GM12873 (cell line): ENCODE measurements around the gene MC3R.

Experiments used
- TF ChIP-seq, protein P1 (sequence below): IDR thresholded peaks from 2 replicates; pipeline ENCODE4 v1.5.1; 2012; ENCODE audit warnings: low read depth, mild to moderate bottlenecking, moderate library complexity, low read length, control low read depth; ENCODE audit not compliant: insufficient read depth; ENCODE audit errors: missing control alignments

The MC3R gene

DNA sequence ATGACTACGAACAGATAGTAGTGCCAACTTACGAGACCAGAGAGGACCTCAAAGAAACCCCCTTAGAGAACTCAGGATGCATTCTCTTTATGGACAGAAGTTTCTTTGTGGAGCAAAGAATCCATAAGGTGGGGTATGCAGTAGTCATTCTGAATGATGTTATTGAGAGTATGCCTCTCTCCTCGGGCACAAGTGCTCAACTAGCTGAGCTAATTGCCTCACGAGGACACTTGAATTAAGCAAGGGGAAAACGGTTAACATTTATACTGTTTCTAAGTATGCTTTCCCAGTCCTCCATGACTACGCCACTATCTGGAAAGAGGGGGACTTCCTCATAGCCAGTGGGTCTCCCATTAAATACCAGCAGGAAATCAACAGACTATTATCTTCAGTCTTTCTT lies 25.6 kb downstream of the MC3R start:
- TF ChIP-seq, protein P1, sequence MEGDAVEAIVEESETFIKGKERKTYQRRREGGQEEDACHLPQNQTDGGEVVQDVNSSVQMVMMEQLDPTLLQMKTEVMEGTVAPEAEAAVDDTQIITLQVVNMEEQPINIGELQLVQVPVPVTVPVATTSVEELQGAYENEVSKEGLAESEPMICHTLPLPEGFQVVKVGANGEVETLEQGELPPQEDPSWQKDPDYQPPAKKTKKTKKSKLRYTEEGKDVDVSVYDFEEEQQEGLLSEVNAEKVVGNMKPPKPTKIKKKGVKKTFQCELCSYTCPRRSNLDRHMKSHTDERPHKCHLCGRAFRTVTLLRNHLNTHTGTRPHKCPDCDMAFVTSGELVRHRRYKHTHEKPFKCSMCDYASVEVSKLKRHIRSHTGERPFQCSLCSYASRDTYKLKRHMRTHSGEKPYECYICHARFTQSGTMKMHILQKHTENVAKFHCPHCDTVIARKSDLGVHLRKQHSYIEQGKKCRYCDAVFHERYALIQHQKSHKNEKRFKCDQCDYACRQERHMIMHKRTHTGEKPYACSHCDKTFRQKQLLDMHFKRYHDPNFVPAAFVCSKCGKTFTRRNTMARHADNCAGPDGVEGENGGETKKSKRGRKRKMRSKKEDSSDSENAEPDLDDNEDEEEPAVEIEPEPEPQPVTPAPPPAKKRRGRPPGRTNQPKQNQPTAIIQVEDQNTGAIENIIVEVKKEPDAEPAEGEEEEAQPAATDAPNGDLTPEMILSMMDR: no peak

DNA sequence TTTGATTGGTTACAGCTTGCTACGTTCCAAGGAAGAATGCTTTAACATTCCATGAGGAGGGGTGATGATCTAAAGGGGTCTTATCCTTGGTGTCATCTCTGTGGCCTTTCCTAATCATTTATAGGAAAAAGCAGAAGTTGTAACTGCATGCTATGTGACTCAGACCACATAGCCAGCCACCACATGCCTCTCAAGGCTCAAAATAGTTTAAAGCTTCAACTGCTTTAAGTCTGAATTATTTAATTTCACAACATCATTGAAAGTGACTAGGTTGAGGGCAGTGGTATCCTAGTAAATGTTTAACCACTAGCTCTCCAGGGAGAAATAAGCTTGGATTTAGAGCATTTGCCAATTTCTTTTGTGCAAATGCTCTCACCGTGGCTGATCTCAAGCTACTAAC lies 29.7 kb downstream of the MC3R start:
- TF ChIP-seq, protein P1: no peak

DNA sequence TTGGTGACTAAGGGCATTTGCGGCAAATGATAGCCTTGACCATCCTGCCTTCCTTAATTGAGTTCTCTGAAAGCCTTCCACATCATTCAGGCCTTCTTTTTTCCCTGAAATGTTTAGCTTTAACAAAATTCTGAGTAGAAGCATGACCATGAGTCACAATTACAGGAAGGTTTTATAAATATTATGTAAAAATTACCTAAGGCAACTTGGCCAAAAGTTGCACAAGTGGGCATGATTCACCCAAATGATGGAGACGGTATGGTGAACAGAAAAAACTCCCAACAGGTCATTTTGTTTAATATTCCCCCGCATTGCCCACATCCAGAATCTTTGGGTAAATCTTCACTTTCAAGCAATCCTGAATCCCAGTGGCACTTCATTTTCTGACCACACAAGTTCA lies 37.0 kb downstream of the MC3R start:
- TF ChIP-seq, protein P1: no peak

DNA sequence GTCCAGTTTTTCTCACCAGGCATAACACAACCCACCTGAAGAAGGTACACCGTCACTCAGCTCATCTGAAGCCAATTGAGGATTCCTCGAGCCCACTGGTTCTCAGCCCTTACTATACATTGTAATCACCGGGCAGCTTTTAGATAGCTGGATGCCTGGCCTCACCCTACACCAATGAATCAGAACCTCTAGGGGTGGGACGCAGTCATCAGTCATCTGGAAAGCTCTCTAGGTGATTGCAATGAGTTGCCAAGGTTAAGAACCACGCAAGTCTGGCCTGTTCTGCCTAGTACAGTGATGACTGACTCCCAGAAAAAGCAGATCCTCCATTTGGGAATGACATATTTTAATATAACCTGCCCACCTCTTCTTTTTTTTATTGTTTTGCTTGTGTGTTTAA lies 41.1 kb downstream of the MC3R start:
- TF ChIP-seq, protein P1: no peak

DNA sequence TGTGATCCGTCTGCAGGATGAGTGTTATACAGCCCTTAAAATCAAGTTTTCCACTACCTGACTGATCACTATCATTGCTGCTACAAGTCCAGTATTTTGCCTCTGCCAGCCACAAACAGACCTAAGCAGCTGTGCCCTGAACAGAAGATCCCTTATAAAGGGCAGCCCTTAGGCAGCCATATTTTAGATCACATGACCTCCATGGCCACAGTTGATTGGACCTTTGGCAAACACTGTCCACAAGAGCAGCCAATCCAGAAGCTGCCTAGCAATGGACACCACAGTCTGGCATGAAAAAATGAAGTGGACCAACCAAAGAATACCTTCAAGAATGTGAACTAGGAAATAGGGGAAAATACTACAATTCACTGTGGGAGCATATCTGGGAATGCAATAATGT lies 50.8 kb downstream of the MC3R start:
- TF ChIP-seq, protein P1: no peak
